GM12878 (cell line): ENCODE measurements around the gene OR6Y1. TPM values are rescaled to one million over a fixed set of nuclear protein-coding genes. Genes with fewer than 3 reads are reported as not detected.

Experiments used
- ATAC-seq: fragments of 200-7000 bp; cut with Tn5 transposase; 3 replicates; pipeline ENCODE4 v1.9.1; 2020; ENCODE audit warnings: mild to moderate bottlenecking, moderate library complexity
- BruUV-seq: library from RNA; stranded (reverse); fragments of 400-500 nt; replicated peaks from 2 replicates; lab custom pipeline; 2021; lab: Mats Ljungman, UMichigan
- CTCF ChIA-PET: fragments of 300-600 bp; sonication (Branson Sonifier 250); formaldehyde crosslinking; extraction: SDS; loops from one replicate; lab custom pipeline; 2021; ENCODE audit warnings: inconsistent platforms; lab: Yijun Ruan, JAX
- POLR2A ChIA-PET: fragments of 350-600 bp; formaldehyde crosslinking; extraction: SDS; loops from one replicate; lab custom pipeline; 2021; ENCODE audit warnings: inconsistent platforms; lab: Charles Lee
- RAD21 ChIA-PET: fragments of 300-600 bp; sonication (Branson Sonifier 250); formaldehyde crosslinking; loops from one replicate; lab custom pipeline; 2023; ENCODE audit warnings: antibody characterized with exemption; ENCODE audit not compliant: unreplicated experiment; lab: Charles Lee
- SMC1A ChIA-PET: fragments of 300-600 bp; sonication (Branson Sonifier 250); formaldehyde crosslinking; loops from one replicate; lab custom pipeline; 2023; ENCODE audit not compliant: unreplicated experiment, uncharacterized antibody; lab: Charles Lee
- DNase-seq: peaks from one replicate; pipeline ENCODE4 v3.0.0-alpha.2; 2011; ENCODE audit warnings: low read depth, low spot score
- FAIRE-seq: peaks from 3 replicates; lab custom pipeline; 2011; peaks lifted over from hg19 to GRCh38; lab: Jason Lieb, UNC
- H2AFZ ChIP-seq: 2 replicates; pipeline ENCODE4 v1.6.0; 2011; ENCODE audit warnings: low read depth, low read length, control low read depth; ENCODE audit not compliant: control insufficient read depth
- H3K27ac ChIP-seq: 2 replicates; pipeline ENCODE4 v1.5.1; 2011; ENCODE audit warnings: control low read depth; ENCODE audit not compliant: control insufficient read depth, insufficient read depth
- H3K27me3 ChIP-seq, 2 experiments: replicated peaks in 1 of 2; 2 replicates each; pipeline versions ENCODE4 v1.6.0 to v1.6.1; 2011; ENCODE audit warnings: low read length in 1 of 2; ENCODE audit not compliant: control insufficient read depth in 2 of 2, insufficient read depth in 2 of 2
- H3K36me3 ChIP-seq, 2 experiments: 2 replicates each; pipeline ENCODE4 v1.5.1; 2011; ENCODE audit warnings: low read length in 1 of 2; ENCODE audit not compliant: control insufficient read depth in 2 of 2, insufficient read depth in 2 of 2
- H3K4me1 ChIP-seq: 2 replicates; pipeline ENCODE4 v1.6.1; 2011; ENCODE audit warnings: mild to moderate bottlenecking, low read length, moderate library complexity, mixed read lengths; ENCODE audit not compliant: control insufficient read depth, insufficient read depth
- H3K4me2 ChIP-seq: 2 replicates; pipeline ENCODE4 v1.6.0; 2011; ENCODE audit warnings: control low read depth; ENCODE audit not compliant: control insufficient read depth, insufficient read depth
- H3K4me3 ChIP-seq: fragments of 200-600 bp; sonication (generic); 2 replicates; pipeline ENCODE4 v1.5.1; 2016
- H3K79me2 ChIP-seq: 2 replicates; pipeline ENCODE4 v1.6.0; 2011; ENCODE audit warnings: low read length; ENCODE audit not compliant: control insufficient read depth, insufficient read depth
- H3K9ac ChIP-seq: 2 replicates; pipeline ENCODE4 v1.8.0; 2011; ENCODE audit warnings: low read length, control low read depth, mixed read lengths; ENCODE audit not compliant: control insufficient read depth, insufficient read depth
- H3K9me3 ChIP-seq: replicated peaks from 3 replicates; pipeline ENCODE4 v1.5.1; 2011; ENCODE audit warnings: mild to moderate bottlenecking, low read length; ENCODE audit not compliant: control insufficient read depth, insufficient read depth
- H4K20me1 ChIP-seq: 2 replicates; pipeline ENCODE4 v1.6.0; 2011; ENCODE audit not compliant: control insufficient read depth, insufficient read depth
- IRF4 ChIP-seq: IDR thresholded peaks from 2 replicates; pipeline ENCODE4 v1.6.1; 2011; ENCODE audit warnings: low read depth, low read length
- NFYA ChIP-seq: IDR thresholded peaks from 2 replicates; pipeline ENCODE4 v1.6.1; 2011; ENCODE audit warnings: low read depth, mild to moderate bottlenecking, low read length, improper control_type of control experiment, borderline replicate concordance
- PBX3 ChIP-seq: IDR thresholded peaks from 2 replicates; pipeline ENCODE4 v1.6.1; 2011; ENCODE audit warnings: mild to moderate bottlenecking, low read depth, low read length, moderate library complexity; ENCODE audit not compliant: insufficient replicate concordance
- SMARCA5 ChIP-seq: fragments of 450-650 bp; IDR thresholded peaks from 2 replicates; pipeline ENCODE4 v1.6.1; 2017; ENCODE audit warnings: mild to moderate bottlenecking
- SPI1 ChIP-seq: IDR thresholded peaks from 2 replicates; pipeline ENCODE4 v1.6.1; 2011; ENCODE audit warnings: low read depth, mild to moderate bottlenecking, low read length, moderate library complexity, borderline replicate concordance; ENCODE audit not compliant: insufficient read depth
- SRF ChIP-seq, 2 experiments: IDR thresholded peaks; 2 replicates each; pipeline ENCODE4 v1.6.1; 2011; ENCODE audit warnings: low read depth in 2 of 2, low read length in 2 of 2, mild to moderate bottlenecking in 1 of 2, moderate library complexity in 1 of 2
- TCF12 ChIP-seq: IDR thresholded peaks from 2 replicates; pipeline ENCODE4 v1.6.1; 2011; ENCODE audit warnings: low read depth, mild to moderate bottlenecking, low read length
- ZNF384 ChIP-seq: IDR thresholded peaks from 2 replicates; pipeline ENCODE4 v1.6.1; 2012; ENCODE audit warnings: low read depth, mild to moderate bottlenecking, low read length, improper control_type of control experiment, borderline replicate concordance
- ZNF687 ChIP-seq: fragments of 450-650 bp; IDR thresholded peaks from 2 replicates; pipeline ENCODE4 v1.6.1; 2017; ENCODE audit warnings: mild to moderate bottlenecking, moderate library complexity
- WGBS: methylation state at CpG from one replicate; pipeline ENCODE4 v1.1.6; 2016; ENCODE audit warnings: low lambda C conversion rate; ENCODE audit not compliant: insufficient replicate concordance, insufficient coverage; ENCODE audit errors: missing lambda C conversion rate; 5-methylcytosine and 5-hydroxymethylcytosine counted together
- in situ Hi-C: fragments of 300-500 bp; cut with MboI; formaldehyde crosslinking; loops from 9 replicates; pipeline ENCODE4 v1.14.3; 2018; ENCODE audit warnings: mixed read lengths
- intact Hi-C: fragments of 100-400 bp; cut with micrococcal nuclease; formaldehyde crosslinking; loops from one replicate; pipeline ENCODE4 v1.14.2; 2022; ENCODE audit not compliant: unreplicated experiment
- polyA plus RNA-seq, 11 experiments: library from polyadenylated mRNA; depleted of rRNA in 4 of 11; unstranded in 6 of 11; stranded (reverse) in 5 of 11; fragments of >200 nt; fragmentation: Nextera tagmentation in 4 of 11; fragmentation: Illumina TruSeq in 1 of 11; extraction: Ambion mirVana in 4 of 11; extraction: Trizol in 1 of 11; gene quantifications; 1 replicate in 1 of 11; 2 replicates in 10 of 11; pipeline versions ENCODE4 v1.2.1 to v1.2.3, GENCODE V29; 2011 to 2016; ENCODE audit warnings: inconsistent platforms in 2 of 11, missing spikeins in 2 of 11, low read depth in 1 of 11
- total RNA-seq, 4 experiments: library from RNA; depleted of rRNA in 3 of 4; stranded (reverse); fragments of >200 nt in 3 of 4; fragmentation: Illumina TruSeq in 1 of 4; extraction: Trizol in 1 of 4; gene quantifications; 2 replicates each; pipeline versions ENCODE4 v1.2.1 to v1.2.3, GENCODE V29; 2013 to 2021

OR6Y1 gene
- total and polyA plus RNA-seq, 10 of the 15 experiments (the other 5 are each of a cell fraction or from before 2014, with no cell fraction given): not detected

DNA sequence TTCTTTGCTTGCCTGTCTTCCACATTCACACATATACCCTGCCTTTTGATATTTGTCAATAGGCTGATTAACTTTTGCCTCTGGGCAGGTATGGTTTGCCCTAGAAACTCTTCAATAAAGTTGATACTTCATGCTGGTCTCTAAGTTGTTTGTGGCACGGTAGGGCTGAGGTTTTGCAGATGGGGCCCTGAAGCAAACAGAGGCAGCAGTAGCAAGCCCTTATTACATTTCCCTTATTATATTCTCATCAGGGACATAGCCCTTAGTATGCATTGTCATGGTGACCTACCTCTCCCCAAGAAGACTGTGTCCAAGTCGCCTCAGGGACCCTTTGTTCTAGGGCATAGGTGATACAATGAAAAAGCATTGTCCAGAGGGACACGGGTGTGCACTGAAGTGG, 16.3 kb upstream of the OR6Y1 start, which contains the start of gene OR6P1 (continued):
- no peak for TF ChIP-seq ZNF384

DNA sequence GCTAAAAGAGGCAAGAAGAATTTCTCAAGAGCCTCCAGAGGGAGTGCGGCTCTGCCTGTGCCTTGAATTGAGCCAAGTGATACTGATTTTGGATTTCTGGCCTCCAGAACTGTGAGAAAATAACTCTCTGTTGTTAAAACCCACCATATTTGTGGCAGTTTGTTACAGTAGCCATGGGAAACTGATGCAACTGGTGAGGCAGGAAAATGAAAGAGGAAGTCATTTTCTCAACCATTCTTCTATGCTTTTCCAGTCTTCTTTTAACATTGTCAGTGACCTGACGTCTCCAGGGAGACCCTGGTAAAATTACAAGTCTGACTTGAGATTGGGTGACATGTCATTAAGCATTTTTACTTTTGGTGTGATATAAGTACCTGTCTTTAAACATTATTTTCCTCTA, 10.4 kb upstream of the OR6Y1 start:
- Histone ChIP-seq H3K27ac (no peak overlapping the region), H4K20me1 (no peaks in the 10 kb centered on the region), H3K36me3 (no peaks in the 10 kb centered on the region), H3K9me3 (no peaks in the 10 kb centered on the region), H3K27me3 (no peaks in the 10 kb centered on the region), H3K9ac (no peak overlapping the region), H3K4me2 (no peak overlapping the region), H3K79me2 (no peaks in the 10 kb centered on the region), H3K4me1 (no peaks in the 10 kb centered on the region), H2AFZ (no peak overlapping the region), H3K4me3 (no peak overlapping the region)
- ChIA-PET SMC1A (no interaction called here), POLR2A (no interaction called here), RAD21 (no interaction called here), CTCF (no interaction called here)
- no peak for FAIRE-seq
- BruUV-seq: no TSS peak
- 47% methylated on average over 2 of the region's 2 CpGs for WGBS
- no peak for ATAC-seq
- TF ChIP-seq SPI1 (peak; percentile 16; the same call in 1 of the 2 replicates), PBX3 (no peak)
- no peak for DNase-seq
- in situ Hi-C loops: no loop called here
- intact Hi-C loops: no loop called here

DNA sequence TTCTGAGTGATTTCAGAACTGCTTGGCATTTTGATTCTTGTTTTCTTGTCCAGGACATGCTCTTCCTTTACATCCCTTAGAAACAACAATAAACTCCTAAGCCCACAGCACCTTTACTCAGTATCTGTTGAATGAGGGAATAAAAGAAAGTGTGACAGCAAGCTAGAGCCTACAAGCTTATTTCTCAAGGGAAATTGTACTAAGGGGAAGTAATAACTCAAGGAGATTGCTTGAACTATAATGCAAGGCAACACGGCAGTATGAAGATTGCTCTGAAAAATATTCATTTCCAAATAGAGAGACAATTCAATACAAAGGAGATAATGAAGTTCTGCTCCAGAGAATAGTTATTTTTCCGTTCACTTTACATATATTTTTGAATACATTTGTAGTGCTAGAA, 9.6 kb upstream of the OR6Y1 start:
- intact Hi-C loops: no loop called here
- FAIRE-seq (no peak), ATAC-seq (no peak), DNase-seq (no peak)
- ChIA-PET RAD21 (no interaction called here), POLR2A (no interaction called here), SMC1A (no interaction called here), CTCF (interaction anchor here (1.1 kb wide), 1 partner anchor 8 kb away, joined by 3 read pairs; no protein-coding TSS in a partner anchor)
- Histone ChIP-seq H2AFZ (no peak overlapping the region), H3K4me3 (no peak overlapping the region), H3K79me2 (no peaks in the 10 kb centered on the region), H3K27ac (no peak overlapping the region), H3K36me3 (no peaks in the 10 kb centered on the region), H3K4me1 (no peaks in the 10 kb centered on the region), H4K20me1 (no peaks in the 10 kb centered on the region), H3K4me2 (no peak overlapping the region), H3K9me3 (no peaks in the 10 kb centered on the region), H3K9ac (no peak overlapping the region), H3K27me3 (no peaks in the 10 kb centered on the region)
- no TSS peak for BruUV-seq
- 26% methylated on average over 2 of the region's 2 CpGs for WGBS
- in situ Hi-C loops: no loop called here
- TF ChIP-seq ZNF687 (no peak), NFYA (no peak), SRF (IDR thresholded peaks at IDR 0.05; ENCODE audit: low read depth in 2 of 2, low read length in 2 of 2) (no peak), TCF12 (no peak), IRF4 (no peak), SMARCA5 (no peak)
